Measurements from ENCODE around the gene CYB5B.

CYB5B gene

GRCh38 chr16:69444873-69445517 lies 20.6 kb downstream of the CYB5B start:
- DNase-seq (ENCODE audit: low read depth), result no peak

GRCh38 chr16:69448470-69449193 lies 24.2 kb downstream of the CYB5B start:
- DNase-seq (ENCODE audit: low read depth), result no peak

DNA sequence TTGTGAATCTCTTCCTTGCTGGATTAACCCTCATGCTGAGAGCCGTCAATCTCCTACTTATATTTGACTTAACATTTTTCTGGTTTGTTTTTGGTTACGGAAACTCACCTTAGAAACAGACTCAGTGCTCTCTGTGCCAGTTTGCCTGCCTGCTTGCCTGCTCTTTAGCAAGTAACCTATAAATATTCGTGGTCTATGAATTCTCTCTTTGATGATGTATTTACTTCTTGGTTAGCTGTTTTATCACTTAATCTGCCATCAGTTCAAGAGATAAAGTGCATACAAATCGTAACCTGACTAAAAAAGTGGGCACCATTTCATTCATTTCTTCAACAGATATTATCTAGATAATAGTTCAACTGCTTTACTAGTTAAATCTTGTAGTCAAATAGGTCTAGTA lies 26.7 kb downstream of the CYB5B start:
- no peak for DNase-seq (ENCODE audit: low read depth)

- no peak for DNase-seq (ENCODE audit: low read depth)
Observed at GRCh38 chr16:69453936-69454335, 29.5 kb downstream of the CYB5B start.

DNA sequence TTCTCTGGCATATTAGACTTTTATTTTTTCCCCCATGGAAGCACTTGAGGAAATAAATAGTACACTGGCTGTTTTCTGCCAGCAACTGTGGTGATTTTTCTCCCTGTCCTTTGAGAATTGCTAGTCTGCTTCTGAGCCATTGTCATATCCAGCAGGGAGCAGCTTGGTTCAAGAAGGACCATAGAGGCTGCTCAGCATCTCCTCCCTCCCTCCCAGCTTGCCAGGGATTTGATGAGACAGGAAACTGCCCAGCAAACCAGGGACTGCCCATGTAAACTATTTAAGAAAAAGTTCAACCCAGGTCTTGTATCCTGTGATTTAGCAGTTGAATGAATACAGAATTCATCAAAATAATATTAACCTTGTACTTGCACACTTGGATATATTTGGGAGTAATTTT lies 39.5 kb downstream of the CYB5B start:
- no peak for DNase-seq (ENCODE audit: low read depth)

DNA sequence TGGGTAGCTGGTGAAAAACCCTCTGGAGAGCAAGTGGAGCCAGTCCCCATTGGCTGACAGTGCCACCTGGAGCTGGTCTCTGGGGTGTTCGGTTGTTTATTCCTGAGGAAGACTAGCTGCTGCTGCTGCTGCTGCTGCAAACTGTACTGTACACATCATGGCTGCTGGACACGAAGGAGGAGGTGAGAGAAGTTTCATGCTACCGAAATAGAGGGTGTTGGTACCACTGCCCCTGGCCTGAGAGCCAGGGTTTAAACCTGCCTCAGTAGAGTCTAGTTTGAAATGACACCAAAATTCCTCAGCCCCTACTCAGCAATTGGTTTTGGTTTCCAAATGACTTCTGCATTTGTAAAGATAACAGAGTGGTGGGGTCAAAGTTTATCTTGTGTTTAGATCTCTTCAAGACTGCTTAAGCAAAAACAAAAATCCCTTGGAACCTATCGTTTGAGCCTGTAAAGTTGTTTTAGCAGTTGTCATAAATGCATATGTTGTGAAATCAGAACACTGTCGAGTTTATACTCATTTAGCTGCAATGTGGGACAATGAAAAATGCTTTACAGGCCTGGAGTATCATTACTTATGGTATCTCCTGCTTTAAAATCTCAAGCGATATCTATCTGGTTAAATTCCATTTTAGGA lies 40.8 kb downstream of the CYB5B start:
- DNase-seq (ENCODE audit: low read depth), result peak; percentile 83

DNA sequence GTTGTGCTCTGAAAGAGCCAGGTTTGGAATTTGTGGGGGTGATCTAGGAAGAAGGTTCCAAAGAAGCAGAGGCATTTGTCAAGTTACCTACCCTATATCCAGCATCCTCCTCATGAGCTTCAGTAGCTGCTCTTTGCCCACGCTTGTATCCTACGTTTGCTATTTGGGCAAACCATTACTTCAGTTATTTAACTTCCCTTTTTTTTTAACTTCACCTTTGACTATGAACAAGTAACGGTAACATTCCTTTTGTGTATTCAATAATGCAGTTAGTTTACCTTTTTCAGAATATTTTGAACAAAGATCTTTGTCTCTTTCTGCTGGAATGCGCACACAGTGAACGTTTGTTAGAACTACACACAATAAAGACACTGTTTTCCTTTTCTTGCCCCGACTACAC lies 41.5 kb downstream of the CYB5B start:
- DNase-seq (ENCODE audit: low read depth), result no peak

GRCh38 chr16:69466547-69466946 lies 42.1 kb downstream of the CYB5B start:
- no peak for DNase-seq (ENCODE audit: low read depth)

GRCh38 chr16:69467080-69467479 lies 42.7 kb downstream of the CYB5B start:
- DNase-seq (ENCODE audit: low read depth), result no peak

- DNase-seq (ENCODE audit: low read depth), result no peak
Observed at GRCh38 chr16:69467531-69468204, 43.2 kb downstream of the CYB5B start.

DNA sequence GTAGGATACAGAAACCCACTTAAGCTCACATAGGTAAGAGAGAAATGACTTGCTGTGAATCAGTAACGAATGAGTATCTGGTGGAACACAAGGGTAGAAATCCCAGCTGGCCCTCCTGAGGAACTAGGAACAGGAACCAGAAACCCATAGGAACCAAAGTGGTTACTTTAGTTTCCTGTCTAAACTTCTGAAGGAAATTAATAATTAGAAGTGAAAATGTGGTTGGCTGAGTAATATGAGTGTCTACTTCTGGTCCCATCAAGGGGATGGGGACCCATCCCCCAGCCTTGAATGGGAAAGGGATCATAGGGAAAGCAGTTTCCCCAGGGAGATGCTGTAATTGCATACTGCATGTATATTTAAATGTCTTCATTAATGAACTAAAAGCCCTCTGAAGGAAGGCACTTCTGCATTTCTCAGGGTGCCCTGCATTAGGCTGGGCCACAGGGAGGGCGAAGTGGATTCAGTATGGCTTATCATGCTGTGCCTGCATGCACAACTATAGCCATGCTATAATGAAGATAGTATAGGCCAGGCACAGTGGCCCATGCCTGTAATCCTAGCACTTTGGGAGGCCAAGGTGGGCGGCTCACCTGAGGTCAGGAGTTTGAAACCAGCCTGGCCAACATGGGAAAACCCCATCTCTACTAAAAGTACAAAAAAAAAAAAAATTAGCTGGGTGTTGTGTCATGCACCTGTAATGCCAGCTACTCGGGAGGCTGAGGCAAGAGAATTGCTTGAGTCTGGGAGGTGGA lies 45.6 kb downstream of the CYB5B start:
- DNase-seq (ENCODE audit: low read depth), result no peak

- DNase-seq (ENCODE audit: low read depth), result no peak
Observed at GRCh38 chr16:69471121-69471520, 46.7 kb downstream of the CYB5B start.

DNA sequence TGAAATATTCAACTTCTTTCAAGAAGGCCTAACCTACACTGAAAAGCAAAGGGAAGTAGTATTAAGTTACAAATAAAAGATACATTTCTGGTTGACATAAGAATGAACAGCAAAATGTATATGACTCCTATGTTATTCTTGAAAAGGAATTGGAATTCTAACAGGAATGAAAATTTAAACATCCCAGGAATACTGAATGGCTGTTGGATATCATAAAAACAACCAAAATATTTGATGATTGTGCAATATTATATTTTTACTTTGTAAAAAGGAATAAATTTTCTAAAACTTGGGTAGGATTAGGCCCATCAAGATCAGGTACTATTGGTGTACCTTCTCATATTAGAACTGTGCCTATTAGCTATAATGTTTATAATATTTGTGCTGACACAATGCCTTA lies 50.0 kb downstream of the CYB5B start:
- no peak for DNase-seq (ENCODE audit: low read depth)

GRCh38 chr16:69476920-69477443 lies 52.6 kb downstream of the CYB5B start:
- peak; percentile 86 for DNase-seq (ENCODE audit: low read depth)

DNA sequence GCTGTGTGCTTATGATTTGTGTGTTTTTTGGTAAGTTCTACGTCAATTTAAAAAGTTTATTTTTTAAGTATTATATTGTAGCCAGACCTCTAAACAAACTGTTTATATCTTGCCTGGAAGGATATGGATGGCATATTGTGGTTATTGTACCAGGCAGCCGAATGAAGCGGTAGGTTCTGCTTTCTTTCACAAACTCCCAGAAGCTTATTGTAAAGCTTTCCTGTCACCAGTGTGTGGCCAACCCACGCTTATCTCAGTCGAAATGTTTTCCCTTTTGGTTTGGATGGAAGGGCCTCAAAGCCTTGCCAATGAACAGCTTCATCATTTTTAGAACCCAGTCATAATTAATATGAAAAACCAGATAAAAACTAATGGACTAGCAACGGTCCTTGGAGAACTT lies 53.1 kb downstream of the CYB5B start:
- no peak for DNase-seq (ENCODE audit: low read depth)

DNA sequence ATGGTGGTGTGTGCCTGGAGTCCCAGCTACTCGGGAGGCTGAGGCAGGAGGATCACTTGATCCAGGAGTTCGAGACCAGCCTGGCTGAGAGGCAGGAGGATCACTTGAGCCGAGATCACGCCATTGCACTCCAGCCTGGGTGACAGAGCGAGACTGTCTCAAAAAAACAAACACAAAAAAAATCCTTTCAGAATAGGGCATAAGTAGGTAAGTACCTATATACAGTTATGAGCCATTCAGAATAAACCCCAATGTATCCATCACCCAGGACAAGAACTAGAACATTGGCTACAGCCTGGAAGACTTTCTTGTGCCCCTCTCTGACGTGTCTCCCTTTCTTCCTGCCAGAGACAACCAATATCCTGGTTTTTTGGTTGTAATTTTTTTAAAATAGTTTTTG lies 54.3 kb downstream of the CYB5B start:
- DNase-seq (ENCODE audit: low read depth), result no peak

DNA sequence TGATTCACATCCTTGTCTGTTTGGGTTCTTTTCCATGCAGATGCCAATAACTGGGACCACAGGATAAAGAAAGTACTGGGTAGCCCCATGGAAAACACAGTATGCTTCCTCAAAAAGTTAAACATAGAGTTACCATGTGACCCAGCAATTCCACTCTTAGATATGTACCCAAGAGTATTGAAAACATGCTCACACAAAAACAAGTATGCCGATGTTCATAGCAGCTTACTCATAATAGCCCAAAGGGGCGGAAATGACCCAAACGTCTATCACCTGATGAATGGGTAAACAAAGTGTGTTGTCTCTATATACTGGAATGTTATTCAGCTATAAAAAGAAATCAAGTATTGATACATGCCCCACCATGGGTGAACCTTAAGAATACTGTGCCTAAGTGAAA lies 55.4 kb downstream of the CYB5B start:
- no peak for DNase-seq (ENCODE audit: low read depth)

- no peak for DNase-seq (ENCODE audit: low read depth)
Observed at GRCh38 chr16:69481901-69482341, 57.5 kb downstream of the CYB5B start.

DNA sequence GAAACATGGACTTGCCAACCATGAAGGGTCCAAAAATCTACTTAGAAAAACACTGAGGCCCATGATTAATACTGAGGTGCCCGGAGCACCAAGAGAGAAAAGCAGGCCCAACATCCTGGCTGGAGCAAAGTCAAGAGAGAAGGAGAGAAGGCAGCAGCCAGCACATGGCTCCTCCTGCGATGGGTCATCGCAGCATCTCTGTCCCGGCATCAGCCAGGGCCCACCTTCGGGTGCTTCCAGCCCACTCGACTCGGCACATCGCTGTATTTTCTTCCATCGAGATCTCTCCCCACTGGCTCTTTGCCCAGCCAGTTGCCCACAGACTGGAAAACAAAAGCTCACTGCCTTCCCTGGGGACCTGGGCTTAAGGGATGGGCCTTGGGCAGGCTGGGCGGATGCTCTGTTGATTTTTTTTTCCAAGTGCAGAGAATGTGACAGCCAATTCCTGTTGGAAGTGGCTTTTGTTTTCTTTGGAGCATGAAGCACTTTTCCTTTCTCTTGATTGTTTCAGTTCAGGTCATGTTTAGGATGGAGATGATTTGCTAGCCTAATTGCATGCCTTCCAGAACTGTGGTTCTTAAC lies 58.1 kb downstream of the CYB5B start:
- DNase-seq (ENCODE audit: low read depth), result peak; percentile 69

DNA sequence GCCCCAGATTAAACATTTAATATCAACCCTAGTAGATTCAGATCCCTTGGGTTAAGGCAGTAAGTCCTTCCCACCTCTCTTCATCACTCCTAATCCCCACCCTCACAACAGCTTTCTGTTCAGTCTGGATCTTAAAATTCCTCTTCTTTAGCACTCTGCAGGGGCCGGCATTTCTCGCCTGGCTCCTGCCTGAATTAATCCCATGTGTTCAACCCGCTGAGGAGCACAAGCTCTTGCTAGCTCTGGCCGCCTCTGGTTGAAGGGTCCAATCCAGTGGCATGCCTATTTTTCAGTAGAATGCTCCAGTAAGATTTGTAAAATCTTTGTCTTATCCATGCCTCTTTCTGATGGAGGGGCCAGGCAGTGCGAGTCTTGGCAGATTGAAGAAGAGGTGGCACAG lies 59.2 kb downstream of the CYB5B start:
- DNase-seq (ENCODE audit: low read depth), result no peak

DNA sequence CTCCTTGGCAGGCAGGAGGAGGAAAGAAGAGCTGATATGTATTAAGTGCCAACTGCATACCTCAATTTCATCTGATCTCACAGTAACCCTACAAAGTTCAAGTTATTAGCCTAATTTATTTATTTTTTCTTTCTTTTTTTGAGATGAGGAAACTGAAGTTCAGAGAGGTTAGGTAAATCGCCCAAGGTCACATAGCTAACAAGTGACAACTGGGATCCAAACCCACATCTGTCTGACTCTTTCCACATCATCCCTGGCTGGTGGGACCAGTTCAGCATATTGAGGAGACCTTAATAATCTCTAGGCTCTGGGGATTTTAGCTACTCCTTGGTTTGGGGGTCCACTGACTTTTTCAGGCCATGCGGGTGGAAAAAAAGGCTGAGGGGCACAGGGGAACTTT lies 60.9 kb downstream of the CYB5B start:
- DNase-seq (ENCODE audit: low read depth), result no peak
